HTR-8/SVneo (cell line): ENCODE results near the gene AQP12B.

Experiments
- DNase-seq: peaks from one replicate; pipeline ENCODE4 v3.0.0; 2011; ENCODE audit warnings: low spot score, mixed read lengths; ENCODE audit not compliant: insufficient read length
- FAIRE-seq: peaks from 2 replicates; lab custom pipeline; 2011; peaks lifted over from hg19 to GRCh38; lab: Jason Lieb, UNC

Gene AQP12B

DNA sequence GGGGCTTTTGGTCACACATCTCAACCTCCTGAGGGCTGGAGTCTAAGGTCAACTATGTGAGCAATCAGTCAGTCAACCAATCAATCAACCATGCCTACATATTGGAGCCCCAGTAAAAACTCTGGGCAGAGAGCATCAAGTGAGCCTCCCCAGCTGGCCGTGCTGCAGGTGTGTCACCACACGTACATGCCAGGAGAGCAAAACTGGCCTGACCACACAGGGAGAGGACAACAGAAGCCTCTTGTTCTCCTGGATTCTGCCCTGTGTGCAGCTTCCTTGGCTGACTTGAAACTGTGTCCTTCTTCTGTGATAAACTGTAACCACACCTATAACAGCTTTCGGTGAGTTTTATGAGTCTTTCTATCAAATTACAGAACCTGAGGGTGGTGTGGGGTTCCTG lies 31.5 kb downstream of the AQP12B start:
- DNase-seq, result no peak
- no peak for FAIRE-seq

DNA sequence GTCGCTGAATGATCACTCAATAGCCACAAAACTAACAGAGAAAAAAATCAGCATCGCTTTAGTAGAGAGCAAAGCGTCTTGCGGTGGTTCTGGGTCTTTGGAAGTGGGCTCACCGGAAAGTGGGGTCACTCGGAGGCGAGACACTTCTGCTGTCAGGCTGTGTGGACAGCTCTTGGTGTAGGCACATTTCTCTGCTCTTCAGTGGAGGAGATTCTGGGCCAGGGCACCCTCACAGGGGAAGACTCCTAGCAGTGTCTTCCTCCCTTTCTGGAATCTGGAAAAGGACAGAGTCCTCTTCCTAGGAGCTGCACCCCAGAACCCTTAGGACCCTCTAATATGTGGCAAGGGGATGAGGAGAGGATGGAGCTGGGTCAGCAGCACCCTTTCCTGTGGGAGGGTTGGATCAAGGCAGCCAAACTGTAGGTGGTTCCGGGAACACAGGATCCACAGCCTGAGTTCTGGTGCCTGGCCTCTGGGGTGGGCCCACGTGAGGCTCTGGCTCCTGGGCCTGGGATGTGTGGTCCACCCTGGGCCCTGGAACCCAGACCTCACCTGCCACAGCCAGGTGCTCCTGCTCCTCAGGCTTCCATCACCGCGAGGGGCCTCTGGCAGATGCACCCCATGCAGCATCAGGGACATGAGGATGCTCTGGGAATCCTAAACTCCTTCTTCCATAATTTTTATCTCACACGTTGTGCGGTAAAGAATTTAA lies 32.3 kb downstream of the AQP12B start:
- DNase-seq (no peak), FAIRE-seq (no peak)

DNA sequence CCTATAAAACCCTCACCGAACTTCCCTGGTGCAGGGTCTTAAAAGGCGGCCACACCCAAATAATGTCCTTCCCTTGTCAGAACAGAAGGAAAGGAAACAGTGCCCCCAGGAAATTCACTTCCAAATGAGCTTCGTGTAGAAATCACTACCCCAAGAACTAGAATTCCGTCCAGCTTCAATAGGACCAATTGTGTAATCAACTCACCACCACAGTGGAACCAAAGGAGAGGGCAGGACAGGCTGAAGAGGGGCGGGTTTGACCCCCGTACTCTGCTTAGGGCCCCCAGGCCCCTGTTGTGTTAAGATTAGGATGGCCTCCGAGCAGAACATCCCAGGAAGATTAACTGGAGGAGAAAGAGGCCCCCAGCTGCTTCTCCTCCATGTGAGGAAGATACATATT lies 33.4 kb downstream of the AQP12B start:
- FAIRE-seq (no peak), DNase-seq (no peak)

DNA sequence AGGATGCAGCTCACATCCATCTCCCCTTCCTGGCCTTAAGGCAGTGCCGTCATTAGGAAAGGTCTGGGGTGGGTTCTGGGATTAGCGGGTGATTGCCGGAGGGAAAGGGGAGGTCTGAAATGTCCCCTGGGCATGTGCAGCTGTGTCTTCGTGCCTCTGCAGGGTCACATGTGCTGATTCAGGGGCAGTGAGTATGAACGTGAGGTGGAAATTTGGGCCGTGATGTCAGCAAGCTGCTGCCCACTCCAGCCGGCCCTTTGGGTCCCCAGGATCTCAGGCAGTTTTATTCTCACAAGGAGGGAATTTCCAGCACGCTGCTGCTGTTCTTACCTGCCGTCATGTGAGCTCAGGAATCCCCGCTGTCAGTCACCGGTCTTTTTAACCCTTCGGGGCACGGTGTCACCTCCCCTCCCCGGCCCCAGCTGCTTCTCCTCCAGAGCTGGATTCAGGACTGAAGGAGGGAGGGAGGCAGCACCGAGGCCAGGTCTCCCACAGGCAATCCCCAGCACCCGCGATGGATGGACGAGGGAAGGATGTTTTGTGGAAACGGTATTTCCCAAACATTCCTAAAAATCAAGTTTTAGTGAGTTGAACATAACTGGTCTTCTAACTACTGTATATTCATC lies 33.9 kb downstream of the AQP12B start:
- no peak for FAIRE-seq
- no peak for DNase-seq

DNA sequence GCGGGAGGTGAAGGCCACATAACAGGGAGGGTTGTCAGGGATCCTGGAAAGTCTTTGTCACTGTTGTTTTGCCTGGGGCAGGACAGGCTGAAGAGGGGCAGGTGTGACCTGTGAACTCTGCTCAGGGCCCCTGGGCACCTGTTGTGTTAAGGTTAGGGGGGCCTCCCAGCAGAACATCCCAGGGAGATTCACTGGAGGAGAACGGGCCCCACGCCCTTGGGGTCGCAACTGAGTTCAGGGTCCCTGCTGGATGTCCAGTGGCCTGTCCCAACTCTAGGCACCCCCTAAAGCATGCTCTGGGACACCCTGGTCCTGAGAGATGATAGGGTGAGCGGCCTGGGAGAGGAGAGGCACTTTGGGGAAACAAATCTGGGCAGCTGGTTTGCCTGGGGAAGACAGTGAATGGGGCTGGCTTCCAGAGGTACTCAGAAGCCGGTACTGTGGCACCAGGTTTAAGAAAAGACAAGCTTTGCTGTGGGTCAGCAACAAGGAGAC lies 34.5 kb downstream of the AQP12B start:
- FAIRE-seq (no peak), DNase-seq (no peak)

DNA sequence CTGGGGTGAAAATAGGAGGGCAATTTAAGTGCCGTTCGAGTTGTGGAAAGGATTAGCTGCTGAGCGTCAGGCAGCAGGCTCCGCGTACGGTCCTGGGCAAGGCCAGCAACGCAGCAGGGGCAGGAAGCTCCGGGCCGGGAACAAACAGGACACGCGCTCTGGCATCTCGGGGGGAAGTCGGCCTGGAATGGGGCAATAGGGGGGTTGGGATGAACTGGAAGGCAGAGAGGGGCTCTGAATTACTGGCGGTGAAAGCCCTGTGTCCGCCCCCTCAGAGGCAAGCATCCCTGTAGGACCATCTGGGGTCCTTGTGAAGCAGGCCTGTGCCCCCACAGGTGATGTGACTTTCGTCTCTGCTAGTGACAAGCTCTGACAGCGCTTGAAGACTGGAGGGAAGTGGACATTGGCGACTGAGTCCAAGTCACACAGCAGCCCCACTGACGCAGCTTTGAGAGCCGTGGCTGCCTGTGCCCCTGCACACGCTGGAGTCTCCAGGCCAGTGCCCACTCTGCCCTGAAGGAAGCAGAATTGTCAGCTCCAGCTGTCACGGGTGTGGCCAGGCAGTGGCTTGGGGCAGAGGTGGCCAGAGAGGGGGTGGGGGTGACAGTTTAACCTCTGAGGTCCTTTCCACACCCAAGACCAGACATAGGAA lies 35.1 kb downstream of the AQP12B start:
- FAIRE-seq, result no peak
- DNase-seq, result no peak

DNA sequence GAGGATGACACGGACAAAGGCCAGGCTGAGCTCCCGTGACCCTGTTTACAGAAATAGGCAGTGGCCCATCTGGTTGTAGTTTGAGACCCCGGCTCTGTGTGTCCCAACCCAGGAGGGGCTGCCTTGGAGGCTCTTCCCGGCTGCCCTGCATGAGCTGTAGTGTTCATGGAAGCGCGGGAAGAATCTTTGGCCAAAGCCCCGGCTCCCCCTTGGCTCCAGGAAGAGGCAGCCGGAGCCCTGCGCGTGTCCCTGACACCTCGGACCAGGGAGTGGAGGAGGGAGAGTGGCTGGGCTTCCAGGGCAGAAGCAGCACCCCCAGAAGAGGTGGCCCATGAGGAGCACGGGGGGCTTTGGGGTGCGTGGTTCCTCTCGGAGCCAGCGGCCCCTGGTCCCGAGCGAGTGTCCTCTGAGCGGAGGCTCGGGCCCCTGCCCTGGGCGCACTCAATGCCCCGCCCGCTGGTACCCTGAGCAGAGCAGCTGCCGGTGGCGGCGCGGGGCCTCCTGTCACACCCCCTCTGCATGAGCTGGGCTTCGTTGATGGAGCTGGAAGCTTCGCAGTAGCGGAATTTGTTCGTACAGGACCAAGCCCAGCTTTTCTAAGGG lies 35.7 kb downstream of the AQP12B start:
- FAIRE-seq, result no peak
- DNase-seq, result no peak

DNA sequence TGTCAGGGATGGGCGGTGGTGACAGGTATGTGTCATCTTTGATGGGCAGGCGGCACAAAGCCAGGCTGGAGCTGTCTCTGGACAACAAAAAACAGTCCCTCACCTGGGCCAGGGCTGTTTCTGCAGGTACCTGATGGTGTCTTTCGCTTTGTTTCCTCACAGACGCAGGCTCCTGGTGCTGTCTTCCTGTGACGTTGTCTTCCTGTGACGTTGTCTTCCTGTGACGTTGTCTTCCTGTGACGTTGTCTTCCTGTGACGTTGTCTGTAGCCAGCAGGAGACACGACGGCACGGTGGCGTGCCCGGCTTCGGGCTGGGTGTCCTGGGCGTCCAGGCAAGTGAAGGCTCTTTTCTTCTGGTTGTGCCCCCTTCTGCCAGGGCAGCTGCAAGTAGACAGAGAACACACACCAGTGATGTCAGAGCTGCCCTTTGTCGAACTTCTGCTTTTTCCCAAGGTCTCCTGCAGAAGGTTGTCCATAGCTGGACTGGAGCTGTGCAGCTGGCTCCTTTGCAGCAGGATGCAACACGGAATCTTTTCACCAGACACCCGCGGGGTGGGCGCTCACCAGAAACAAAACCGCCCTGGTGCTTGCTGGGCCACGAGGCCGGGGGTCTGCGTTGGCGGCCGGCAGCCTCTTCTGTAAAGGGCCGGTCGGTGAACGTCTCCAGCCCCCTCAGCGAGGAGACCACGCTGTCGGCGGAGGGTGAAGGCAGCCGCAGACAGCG lies 36.3 kb downstream of the AQP12B start:
- no peak for FAIRE-seq
- no peak for DNase-seq

DNA sequence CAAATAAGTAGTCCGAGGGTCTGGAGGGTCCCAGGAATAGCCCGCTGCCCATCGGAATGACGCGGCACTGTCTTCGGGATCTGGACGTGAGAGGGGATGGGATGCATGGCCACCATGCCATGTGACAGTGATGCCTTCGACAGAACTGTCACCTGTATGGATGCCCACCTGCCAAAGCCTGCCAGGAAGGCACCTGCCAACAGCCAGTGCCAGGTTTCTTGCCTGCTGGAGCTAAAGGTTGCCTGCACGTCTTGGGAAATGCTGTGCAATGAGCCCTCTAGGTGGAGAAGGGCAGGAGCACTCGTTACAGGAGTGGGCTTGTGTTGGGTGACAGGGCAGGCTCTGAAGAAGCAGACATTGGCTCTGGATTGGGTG lies 36.9 kb downstream of the AQP12B start:
- FAIRE-seq (no peak), DNase-seq (no peak)

DNA sequence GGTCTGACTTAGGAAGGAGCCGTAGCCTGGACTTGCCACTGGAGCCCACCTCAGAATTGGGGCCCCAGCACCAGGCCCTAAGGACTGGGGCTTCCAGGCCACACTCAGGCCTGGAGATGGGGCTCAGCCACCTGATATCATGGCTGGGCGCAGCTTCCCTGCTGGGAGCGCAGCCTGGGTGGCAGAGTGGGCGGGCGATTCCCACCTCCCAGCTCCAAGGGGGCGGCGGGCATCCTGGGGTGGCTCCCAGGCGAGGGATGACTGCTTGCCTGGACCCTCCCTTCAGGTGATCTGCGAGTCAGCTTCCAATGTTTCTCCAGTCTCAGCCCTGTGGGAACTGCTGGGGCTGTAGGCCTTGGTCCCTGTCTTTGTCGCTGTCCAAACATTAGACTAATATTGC lies 37.3 kb downstream of the AQP12B start:
- FAIRE-seq, result no peak
- no peak for DNase-seq

DNA sequence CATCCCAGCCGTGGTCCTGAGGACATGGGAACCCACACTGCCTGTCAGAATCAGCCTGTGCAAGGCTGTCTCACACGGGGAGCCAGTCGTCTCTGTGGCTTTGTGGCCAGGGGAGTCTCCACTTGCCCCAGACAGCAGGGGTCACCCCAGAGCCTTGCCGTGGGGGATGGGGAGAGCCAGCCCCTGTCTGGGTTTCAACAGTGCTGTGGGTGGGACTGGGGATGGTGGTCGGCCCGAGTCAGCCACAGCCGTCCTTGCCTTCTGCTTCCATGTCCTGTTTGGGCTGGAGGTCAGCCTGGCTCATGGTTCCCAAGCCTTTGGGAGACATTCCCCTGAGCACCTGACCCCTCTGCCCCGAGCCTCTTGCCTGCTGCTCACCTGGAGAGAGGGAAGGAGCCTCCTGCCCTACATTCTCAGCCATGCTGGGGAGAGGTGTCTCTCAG lies 37.8 kb downstream of the AQP12B start:
- FAIRE-seq (no peak), DNase-seq (no peak)

DNA sequence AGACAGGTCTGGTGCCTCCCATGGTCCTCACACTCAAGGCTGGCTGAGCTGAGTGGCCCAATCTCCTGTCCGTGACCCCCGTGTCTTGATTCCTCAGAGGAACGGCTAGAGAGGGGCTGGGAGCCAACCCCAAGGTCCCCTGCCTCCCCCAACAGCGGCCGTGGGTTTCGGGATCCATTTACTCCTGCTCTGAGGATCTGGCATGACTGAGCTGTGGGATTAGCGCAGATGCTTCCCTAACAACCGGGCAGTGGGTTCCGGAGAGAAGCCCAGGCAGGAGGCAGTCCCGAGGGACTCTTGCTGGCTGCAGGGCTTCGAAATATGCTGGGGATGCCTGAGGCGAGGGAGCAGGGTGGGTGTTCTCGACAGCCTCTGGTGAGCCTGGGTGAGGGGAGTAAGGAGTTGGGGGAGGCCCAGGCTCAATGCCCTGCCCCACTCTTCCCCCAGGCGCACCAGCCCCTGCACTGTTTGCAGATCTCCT lies 38.5 kb downstream of the AQP12B start:
- FAIRE-seq (no peak), DNase-seq (no peak)

DNA sequence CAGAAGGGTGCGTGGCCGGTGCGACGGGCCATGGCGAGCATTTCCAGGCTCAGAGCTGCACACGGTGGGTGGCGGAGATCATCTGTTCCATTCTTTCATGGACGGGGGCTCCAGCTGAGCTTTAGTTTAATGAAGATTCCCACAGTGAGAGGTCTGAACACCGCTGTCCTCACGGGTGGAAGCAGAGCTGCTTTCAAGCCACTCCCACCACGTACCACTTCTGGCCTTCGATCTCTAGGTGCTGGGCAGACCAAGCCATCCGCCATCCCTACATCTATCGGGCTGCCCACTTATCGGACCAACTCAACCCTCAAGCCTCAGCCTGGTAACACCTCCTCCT lies 38.9 kb downstream of the AQP12B start:
- no peak for DNase-seq

DNA sequence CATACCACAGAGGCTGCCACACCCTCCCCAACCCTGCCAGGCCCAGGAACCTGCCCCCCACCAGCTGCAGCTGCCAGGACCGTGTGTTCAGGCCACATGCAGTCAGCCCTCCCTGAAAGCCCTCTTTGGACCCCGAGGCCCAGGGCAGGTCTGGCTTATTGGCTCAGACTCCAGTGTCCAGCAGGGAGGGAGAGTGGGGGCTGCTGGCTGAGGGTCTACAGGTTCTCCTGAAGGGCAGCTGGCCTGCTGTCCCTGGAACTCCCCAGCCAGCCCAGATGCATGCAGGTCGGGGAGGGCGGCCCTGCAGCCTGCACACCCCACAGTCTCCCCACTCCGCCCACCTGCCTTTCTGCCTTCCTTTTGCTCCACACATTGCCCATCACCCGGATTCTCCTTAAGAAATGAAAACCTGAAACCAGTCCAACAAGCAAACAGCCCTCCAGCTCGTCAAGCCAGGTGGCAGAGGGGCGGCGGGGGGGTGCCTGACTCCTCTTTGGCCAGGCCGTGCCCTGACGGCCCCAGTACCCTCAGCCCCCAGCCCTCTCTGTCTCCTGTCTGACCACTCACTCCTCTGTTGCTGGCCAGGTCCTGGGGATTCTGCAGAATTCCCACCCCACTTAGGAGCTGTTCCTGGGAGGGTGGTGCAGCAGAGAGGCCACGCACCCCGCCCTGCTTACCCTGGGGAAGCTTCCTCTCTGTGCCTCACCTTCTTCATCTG lies 39.4 kb downstream of the AQP12B start:
- FAIRE-seq, result no peak
- no peak for DNase-seq

More for the DNA sequence above, 38.9 kb downstream of the AQP12B start:
- no peak for FAIRE-seq

DNA sequence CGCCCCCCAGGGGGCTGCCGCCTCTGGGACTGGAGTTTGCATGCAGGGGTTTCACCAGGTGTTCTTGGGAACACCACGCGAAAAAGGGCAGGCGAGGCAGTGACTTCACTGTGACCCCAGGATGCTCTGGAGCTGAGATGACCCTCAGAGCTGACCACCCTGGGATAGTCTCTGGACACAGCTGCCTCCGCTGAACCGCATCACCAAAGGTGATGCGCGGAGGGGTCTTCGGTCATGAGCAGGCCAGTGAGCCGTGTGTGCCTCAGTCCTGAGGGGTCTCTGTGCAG lies 39.9 kb downstream of the AQP12B start:
- FAIRE-seq (no peak), DNase-seq (no peak)

DNA sequence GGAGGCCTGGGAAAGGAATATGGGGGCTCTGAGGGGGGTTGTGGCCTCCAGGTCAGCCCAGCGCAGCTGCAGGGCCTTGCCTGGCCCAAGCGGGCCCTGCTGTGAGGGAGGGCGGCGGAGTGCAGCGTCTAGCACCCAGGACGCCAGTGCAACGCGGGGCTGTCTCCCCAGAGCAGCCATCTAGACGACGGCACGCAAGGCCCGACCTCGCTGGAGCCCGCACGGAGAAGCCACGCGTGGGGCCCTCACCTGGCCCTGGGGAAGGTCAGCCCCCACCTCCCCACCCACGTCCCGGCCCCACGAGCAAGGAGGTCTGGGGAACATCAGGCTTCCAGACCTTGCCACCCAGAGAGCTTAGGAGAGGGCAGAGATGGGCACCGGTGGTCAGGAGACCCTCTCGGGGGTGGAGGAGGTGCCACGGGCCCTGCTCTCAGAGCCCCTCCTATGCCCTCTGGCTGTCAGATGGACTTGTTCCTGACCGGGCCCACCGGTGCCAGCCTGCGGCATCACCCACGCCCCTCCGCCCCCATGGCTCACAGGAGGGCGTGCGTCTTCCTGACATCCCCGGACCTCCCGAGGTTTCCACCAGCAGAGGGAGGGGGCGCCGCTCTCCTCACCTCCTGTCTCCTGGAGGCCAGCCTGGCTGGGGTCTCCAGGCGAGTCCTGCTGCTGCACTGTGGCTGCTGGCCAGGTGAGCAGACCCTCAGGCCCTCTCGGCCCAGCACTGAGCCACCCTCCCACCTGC lies 40.5 kb downstream of the AQP12B start:
- DNase-seq (no peak), FAIRE-seq (no peak)

DNA sequence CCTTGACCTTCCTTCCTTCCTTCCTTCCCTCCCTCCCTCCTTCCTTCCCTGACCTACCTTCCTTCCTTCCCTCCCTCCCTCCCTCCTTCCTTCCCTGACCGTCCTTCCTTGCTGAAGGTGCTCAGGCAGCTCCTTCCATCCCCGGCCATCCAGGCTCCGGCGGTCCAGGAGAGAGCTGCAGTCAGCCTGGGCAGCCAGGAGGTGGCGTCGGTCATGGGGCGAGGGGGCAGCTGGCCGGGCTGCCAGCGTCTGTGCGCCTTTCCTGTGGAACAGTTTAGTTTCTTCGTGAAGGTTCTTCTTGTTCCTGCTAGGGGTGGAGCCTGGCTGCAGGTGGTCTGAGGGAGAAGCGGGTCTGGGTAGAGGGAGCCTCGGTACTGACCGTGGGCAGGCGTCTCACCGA lies 41.7 kb downstream of the AQP12B start:
- DNase-seq, result peak; percentile 57
- no peak for FAIRE-seq

DNA sequence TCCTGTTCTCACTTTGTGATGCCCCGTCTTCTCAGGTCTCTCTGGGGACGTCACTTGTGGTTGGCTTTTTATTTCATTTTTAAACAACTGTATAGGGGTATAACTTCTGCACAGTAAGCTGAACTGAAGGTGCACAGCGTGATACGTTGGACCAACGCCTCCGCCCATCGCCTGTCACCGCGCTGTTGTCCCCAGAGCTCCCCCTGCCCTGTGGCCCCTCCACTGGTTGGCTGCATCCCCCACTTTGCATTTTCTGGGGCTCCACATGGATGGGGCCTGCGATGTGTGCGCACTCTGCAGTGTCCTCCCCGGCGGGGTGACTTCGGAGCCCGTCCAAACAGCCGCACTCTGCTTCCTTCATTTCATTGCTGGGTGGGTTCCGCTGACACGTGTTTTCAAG lies 43.1 kb downstream of the AQP12B start:
- FAIRE-seq, result no peak
- no peak for DNase-seq

DNA sequence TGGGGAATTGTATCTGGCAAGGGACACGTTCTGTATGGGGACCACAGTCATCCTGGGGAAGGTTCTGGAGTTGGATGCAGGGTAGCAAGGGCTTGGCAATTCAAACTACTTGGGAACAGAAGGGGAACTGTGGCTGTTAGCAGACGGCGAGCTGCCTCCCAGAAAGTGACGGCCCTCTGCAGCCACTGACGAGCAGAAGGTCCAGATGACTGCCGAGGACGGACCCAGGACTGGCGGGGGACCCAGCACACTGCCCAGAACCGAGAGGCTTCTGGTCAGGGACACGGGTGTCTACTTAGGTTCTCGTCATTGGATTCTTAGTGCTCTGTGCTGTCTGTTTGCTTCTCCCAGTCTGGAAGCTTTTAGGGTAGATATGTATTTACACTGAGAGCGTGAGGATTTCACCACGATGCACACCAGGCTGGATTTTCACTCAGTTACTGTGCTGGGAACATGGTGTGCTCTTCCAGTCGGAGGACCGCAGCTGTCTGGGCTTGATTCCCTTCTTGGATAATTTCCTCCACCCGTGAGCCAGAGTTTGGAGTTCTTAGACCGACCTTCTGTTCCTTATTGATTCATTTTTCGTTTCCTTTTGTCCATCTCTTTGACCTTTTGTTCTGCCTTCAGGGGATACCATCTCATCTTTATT lies 44.0 kb downstream of the AQP12B start:
- FAIRE-seq (no peak), DNase-seq (no peak)
